Gastroesophageal sphincter (tissue), 4 donors: ENCODE data around the gene PRLR. TPM values are rescaled to one million over a fixed set of nuclear protein-coding genes. Genes with fewer than 3 reads are reported as not detected.

Experiments used
- ATAC-seq: fragments of 150-250 bp; one replicate; pipeline ENCODE4 v1.9.1; 2016; ENCODE audit warnings: mild to moderate bottlenecking, moderate library complexity
- H3K27ac ChIP-seq, 4 donors: fragments of 200-600 bp; sonication (generic) in 3 of 4; 1 replicate in 3 of 4; 2 replicates in 1 of 4; pipeline ENCODE4 v1.5.1; 2016 to 2019
- H3K27me3 ChIP-seq: fragments of 200-600 bp; sonication (generic); one replicate; pipeline ENCODE4 v1.5.1; 2019
- H3K36me3 ChIP-seq, 2 donors: fragments of 200-600 bp; sonication (generic); one replicate each; pipeline ENCODE4 v1.5.1; 2019; ENCODE audit warnings: control low read depth in 1 of 2
- H3K4me1 ChIP-seq, 3 donors: fragments of 200-600 bp; sonication (generic); 1 replicate in 2 of 3; 2 replicates in 1 of 3; pipeline ENCODE4 v1.5.1; 2016 to 2019; ENCODE audit warnings: control low read depth in 2 of 3
- H3K4me3 ChIP-seq, 2 donors: fragments of 200-600 bp; sonication (generic); one replicate each; pipeline ENCODE4 v1.5.1; 2019; ENCODE audit warnings: mild to moderate bottlenecking in 1 of 2, moderate library complexity in 1 of 2
- H3K9me3 ChIP-seq, 3 donors: fragments of 200-600 bp; sonication (generic); one replicate each; pipeline ENCODE4 v1.5.1; 2017 to 2019; ENCODE audit warnings: control low read depth in 2 of 3
- CTCF ChIP-seq, 4 experiments: fragments of 200-600 bp in 2 of 4; fragments of 450-650 bp in 2 of 4; sonication (generic) in 1 of 4; IDR thresholded peaks; one replicate each; pipeline ENCODE4 v1.5.1; 2017 to 2019; ENCODE audit warnings: antibody characterized with exemption in 4 of 4, mild to moderate bottlenecking in 2 of 4, moderate library complexity in 2 of 4
- EP300 ChIP-seq: sonication (generic); formaldehyde crosslinking; IDR thresholded peaks from one replicate; pipeline ENCODE4 v1.6.1; 2017; ENCODE audit warnings: antibody characterized with exemption, mild to moderate bottlenecking
- POLR2A ChIP-seq, 2 donors: fragments of 450-650 bp; IDR thresholded peaks; one replicate each; pipeline ENCODE4 v1.6.1; 2017; ENCODE audit warnings: antibody characterized with exemption in 2 of 2, mild to moderate bottlenecking in 2 of 2, moderate library complexity in 1 of 2
- POLR2AphosphoS5 ChIP-seq: sonication (generic); formaldehyde crosslinking; IDR thresholded peaks from one replicate; pipeline ENCODE4 v1.6.1; 2017; ENCODE audit warnings: antibody characterized with exemption
- WGBS, 2 donors: methylation state at CpG; one replicate each; pipeline ENCODE4 v1.1.5; 2018; ENCODE audit warnings: low coverage in 1 of 2; 5-methylcytosine and 5-hydroxymethylcytosine counted together
- total RNA-seq, 4 donors: library from RNA; depleted of rRNA; stranded (reverse); fragments of >200 nt; gene quantifications; one replicate each; pipeline ENCODE4 v1.1.0, GENCODE V29; 2016

The PRLR gene
- total RNA-seq, 4 donors from 2014 or later = 0.16 to 1.4 (median 0.85) TPM

GRCh38 chr5:35153375-35153932 lies 76.8 kb downstream of the PRLR start:
- Histone ChIP-seq H3K4me3 (no peak overlapping the region), H3K27me3 (no peaks in the 10 kb centered on the region), H3K27ac (no peak overlapping the region), H3K36me3 (no peaks in the 10 kb centered on the region), H3K9me3 (no peaks in the 10 kb centered on the region), H3K4me1 (no peaks in the 10 kb centered on the region)
- no peak for TF ChIP-seq POLR2AphosphoS5
- TF ChIP-seq EP300 = no peak
- TF ChIP-seq CTCF (IDR thresholded peaks at IDR 0.05) = no peak
- TF ChIP-seq POLR2A (IDR thresholded peaks at IDR 0.05) = no peak
- ATAC-seq = no peak
- WGBS, 2 donors = 54 to 82% methylated on average over 2 of the region's 2 CpGs

DNA sequence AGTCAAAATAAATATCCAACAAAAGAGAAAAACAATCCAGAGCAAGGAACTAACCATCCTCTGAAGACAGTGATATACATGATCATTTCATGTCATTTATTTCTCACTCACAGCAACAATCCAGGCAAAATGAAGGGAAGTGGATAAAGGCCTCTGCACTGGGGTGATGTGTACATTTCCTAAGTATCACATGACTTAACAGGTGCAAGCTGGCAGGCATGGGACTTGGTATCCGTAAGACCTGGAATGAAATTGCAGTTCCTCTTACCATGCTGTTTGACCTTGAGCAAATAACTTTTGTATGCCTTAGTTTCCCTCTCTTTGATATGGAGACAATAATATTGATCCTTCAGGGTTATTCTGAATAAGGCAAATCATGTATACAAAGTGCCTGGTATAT lies 77.6 kb downstream of the PRLR start:
- H3K9me3 ChIP-seq = no peaks in the 10 kb centered on the region
- no peak overlapping the region for H3K27ac ChIP-seq
- no peaks in the 10 kb centered on the region for H3K36me3 ChIP-seq
- no peaks in the 10 kb centered on the region for H3K4me1 ChIP-seq
- no peak overlapping the region for H3K4me3 ChIP-seq
- TF ChIP-seq CTCF (IDR thresholded peaks at IDR 0.05) = no peak
- no peak for TF ChIP-seq POLR2A (IDR thresholded peaks at IDR 0.05)
- no peak for TF ChIP-seq EP300
- no peak for TF ChIP-seq POLR2AphosphoS5
- ATAC-seq = no peak
- 69 to 87% methylated on average over 1 of the region's 1 CpG for WGBS, 2 donors
- H3K27me3 ChIP-seq = no peaks in the 10 kb centered on the region

GRCh38 chr5:35151146-35151920 lies 79.0 kb downstream of the PRLR start:
- Histone ChIP-seq H3K27me3 (no peaks in the 10 kb centered on the region), H3K36me3 (no peaks in the 10 kb centered on the region), H3K4me3 (no peak overlapping the region), H3K27ac (no peak overlapping the region), H3K4me1 (no peaks in the 10 kb centered on the region), H3K9me3 (no peaks in the 10 kb centered on the region)
- ATAC-seq = no peak
- TF ChIP-seq EP300 (no peak), CTCF (IDR thresholded peaks at IDR 0.05) (no peak), POLR2AphosphoS5 (no peak), POLR2A (IDR thresholded peaks at IDR 0.05) (no peak)
- WGBS, 2 donors = 46 to 86% methylated on average over 1 of the region's 1 CpG

DNA sequence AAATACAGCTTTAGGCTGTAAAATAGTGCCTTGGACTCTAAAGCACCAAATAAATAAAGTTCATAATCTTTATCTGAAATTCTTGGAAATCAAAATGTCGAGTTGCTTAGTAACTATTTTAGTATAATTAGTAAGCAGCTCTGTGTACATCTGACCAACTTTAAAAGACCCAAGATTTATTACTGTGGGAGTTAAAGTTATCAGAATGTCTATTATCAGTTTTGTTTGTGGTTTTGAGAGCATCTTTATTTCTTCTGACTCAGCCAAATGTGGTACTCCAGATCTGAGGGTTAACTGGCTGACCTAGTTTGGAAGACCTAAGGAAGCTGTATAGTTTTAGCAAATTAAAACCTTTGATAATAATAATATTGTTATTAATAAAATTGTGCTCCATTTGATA lies 81.2 kb downstream of the PRLR start:
- ATAC-seq = no peak
- H3K27ac ChIP-seq = no peak overlapping the region
- no peaks in the 10 kb centered on the region for H3K36me3 ChIP-seq
- H3K27me3 ChIP-seq = no peaks in the 10 kb centered on the region
- no peaks in the 10 kb centered on the region for H3K4me1 ChIP-seq
- H3K4me3 ChIP-seq = no peak overlapping the region
- no peak for TF ChIP-seq POLR2AphosphoS5
- no peak for TF ChIP-seq POLR2A (IDR thresholded peaks at IDR 0.05)
- no peak for TF ChIP-seq CTCF (IDR thresholded peaks at IDR 0.05)
- TF ChIP-seq EP300 = no peak
- 56 to 80% methylated on average over 1 of the region's 1 CpG for WGBS, 2 donors
- no peaks in the 10 kb centered on the region for H3K9me3 ChIP-seq

- no peak for TF ChIP-seq POLR2AphosphoS5
- no peak for TF ChIP-seq POLR2A (IDR thresholded peaks at IDR 0.05)
- TF ChIP-seq CTCF (IDR thresholded peaks at IDR 0.05) = no peak
- TF ChIP-seq EP300 = no peak
- H3K36me3 ChIP-seq = no peaks in the 10 kb centered on the region
- no peak overlapping the region for H3K4me3 ChIP-seq
- WGBS, 2 donors = 58 to 60% methylated on average over 1 to 3 of the region's 3 CpGs
- H3K27me3 ChIP-seq = no peaks in the 10 kb centered on the region
- H3K27ac ChIP-seq = no peak overlapping the region
- ATAC-seq = no peak
- H3K9me3 ChIP-seq = no peaks in the 10 kb centered on the region
- no peaks in the 10 kb centered on the region for H3K4me1 ChIP-seq
Measured at GRCh38 chr5:35146406-35146805, 83.9 kb downstream of the PRLR start.
